ENCODE results near the gene CPNE7.
"Not testable (repeated sequence)": the region's sequence is repeated elsewhere in the genome, so short reads cannot be mapped to it uniquely, and the experiment has no call there.

Gene CPNE7

DNA sequence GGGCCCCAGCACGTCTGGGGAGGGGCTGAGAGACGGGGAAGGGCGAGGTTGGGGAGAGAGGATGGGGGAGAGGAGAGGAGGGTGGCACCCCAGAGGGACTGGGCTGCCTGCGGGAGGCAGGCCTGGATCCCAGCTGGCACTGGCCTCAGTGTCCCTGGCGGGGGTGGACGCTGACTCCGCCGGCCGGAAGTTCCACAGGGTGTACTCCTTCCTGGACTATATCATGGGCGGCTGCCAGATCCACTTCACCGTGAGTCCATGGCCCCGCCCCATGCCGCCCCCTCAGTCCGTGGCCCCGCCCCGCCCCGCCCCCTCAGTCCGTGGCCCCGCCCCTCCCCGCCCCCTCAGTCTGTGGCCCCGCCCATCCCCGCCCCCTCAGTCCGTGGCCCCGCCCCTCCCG is 11.3 kb downstream of the CPNE7 start:
- no peaks in the 10 kb centered on the region for H3K9me2 ChIP-seq (replicated peaks; ENCODE audit: control insufficient read depth, low read length)
- H3F3A ChIP-seq (ENCODE audit: control insufficient read depth, insufficient read depth), result peaks cover 3% of the 10 kb centered on the region; the same call in 1 of the 2 replicates
- H3K27ac ChIP-seq (ENCODE audit: low read depth, low read length), result no peak overlapping the region
- no peaks in the 10 kb centered on the region for H3K36me3 ChIP-seq (ENCODE audit: control insufficient read depth, low read length)
- no peaks in the 10 kb centered on the region for H3K27me3 ChIP-seq (ENCODE audit: control insufficient read depth, low read length)
- TF ChIP-seq, protein P1, sequence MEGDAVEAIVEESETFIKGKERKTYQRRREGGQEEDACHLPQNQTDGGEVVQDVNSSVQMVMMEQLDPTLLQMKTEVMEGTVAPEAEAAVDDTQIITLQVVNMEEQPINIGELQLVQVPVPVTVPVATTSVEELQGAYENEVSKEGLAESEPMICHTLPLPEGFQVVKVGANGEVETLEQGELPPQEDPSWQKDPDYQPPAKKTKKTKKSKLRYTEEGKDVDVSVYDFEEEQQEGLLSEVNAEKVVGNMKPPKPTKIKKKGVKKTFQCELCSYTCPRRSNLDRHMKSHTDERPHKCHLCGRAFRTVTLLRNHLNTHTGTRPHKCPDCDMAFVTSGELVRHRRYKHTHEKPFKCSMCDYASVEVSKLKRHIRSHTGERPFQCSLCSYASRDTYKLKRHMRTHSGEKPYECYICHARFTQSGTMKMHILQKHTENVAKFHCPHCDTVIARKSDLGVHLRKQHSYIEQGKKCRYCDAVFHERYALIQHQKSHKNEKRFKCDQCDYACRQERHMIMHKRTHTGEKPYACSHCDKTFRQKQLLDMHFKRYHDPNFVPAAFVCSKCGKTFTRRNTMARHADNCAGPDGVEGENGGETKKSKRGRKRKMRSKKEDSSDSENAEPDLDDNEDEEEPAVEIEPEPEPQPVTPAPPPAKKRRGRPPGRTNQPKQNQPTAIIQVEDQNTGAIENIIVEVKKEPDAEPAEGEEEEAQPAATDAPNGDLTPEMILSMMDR (IDR thresholded peaks at IDR 0.05; ENCODE audit: low read depth, low read length, poor library complexity, severe bottlenecking), result no peak
- TF ChIP-seq EZH2phosphoT487 (IDR thresholded peaks at IDR 0.05; ENCODE audit: borderline replicate concordance, low read length), result no peak
- no peak overlapping the region for H3K4me3 ChIP-seq (ENCODE audit: low read length)
- H3K79me2 ChIP-seq (ENCODE audit: control insufficient read depth, low read length), result no peaks in the 10 kb centered on the region
- no peak overlapping the region for H3K4me2 ChIP-seq (ENCODE audit: low read length)
- no peaks in the 10 kb centered on the region for H4K20me1 ChIP-seq (ENCODE audit: control insufficient read depth, insufficient read depth, low read depth, low read length)
- peaks cover 19% of the 10 kb centered on the region; the same call in 1 of the 2 replicates for H3K9me3 ChIP-seq (ENCODE audit: control insufficient read depth, insufficient read depth, low read length)
- no peaks in the 10 kb centered on the region for H3K4me1 ChIP-seq (ENCODE audit: control insufficient read depth, low read length)

DNA sequence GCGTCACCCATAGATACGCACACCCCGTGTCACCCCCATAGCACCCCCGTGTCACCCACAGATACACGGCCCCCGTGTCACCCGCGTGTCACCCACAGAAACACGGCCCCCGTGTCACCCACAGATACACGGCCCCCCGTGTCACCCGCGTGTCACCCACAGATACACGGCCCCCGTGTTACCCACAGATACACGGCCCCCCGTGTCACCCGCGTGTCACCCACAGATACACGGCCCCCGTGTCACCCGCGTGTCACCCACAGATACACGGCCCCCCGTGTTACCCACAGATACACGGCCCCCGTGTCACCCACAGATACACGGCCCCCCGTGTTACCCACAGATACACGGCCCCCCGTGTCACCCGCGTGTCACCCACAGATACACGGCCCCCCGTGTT is 12.1 kb downstream of the CPNE7 start:
- H4K20me1 ChIP-seq (ENCODE audit: control insufficient read depth, insufficient read depth, low read depth, low read length); H3K27me3 ChIP-seq (ENCODE audit: control insufficient read depth, low read length); H3K9me2 ChIP-seq (replicated peaks; ENCODE audit: control insufficient read depth, low read length); H3K4me1 ChIP-seq (ENCODE audit: control insufficient read depth, low read length); H3K4me3 ChIP-seq (ENCODE audit: low read length); H3K79me2 ChIP-seq (ENCODE audit: control insufficient read depth, low read length); H3K36me3 ChIP-seq (ENCODE audit: control insufficient read depth, low read length); H3K27ac ChIP-seq (ENCODE audit: low read depth, low read length); H3K4me2 ChIP-seq (ENCODE audit: low read length); H3F3A ChIP-seq (ENCODE audit: control insufficient read depth, insufficient read depth): not testable (repeated sequence)
- peaks cover 19% of the 10 kb centered on the region; the same call in 1 of the 2 replicates for H3K9me3 ChIP-seq (ENCODE audit: control insufficient read depth, insufficient read depth, low read length)

DNA sequence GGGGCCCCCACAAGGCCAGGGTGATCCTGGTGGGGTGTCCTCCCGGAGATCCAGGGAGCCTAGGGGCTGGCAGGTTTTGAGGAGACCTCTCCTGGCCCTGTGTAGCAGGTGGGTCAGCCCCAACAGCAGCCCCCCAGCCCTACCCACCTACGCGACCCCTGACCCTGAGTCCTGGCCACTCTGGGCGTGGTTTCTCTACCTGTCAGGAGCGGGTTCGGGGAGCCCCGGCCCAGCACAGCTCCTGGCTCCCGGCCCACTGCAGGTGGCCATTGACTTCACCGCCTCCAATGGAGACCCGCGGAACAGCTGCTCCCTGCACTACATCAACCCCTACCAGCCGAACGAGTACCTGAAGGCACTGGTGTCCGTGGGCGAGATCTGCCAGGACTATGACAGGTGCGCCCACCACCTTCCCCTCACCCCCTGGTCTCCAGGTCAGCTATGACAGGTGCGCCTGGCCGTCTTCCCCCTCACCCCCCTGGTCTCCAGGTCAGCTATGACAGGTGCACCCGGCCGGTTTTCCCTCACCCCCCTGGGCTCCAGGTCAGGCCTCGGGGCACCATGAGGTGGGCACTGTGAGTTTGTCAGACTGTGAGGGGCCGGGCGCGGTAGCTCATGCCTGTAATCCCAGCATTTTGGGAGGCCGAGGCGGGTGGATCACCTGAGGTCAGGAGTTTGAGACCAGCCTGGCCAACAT is 13.0 kb downstream of the CPNE7 start:
- peaks cover 19% of the 10 kb centered on the region; the same call in 1 of the 2 replicates for H3K9me3 ChIP-seq (ENCODE audit: control insufficient read depth, insufficient read depth, low read length)
- TF ChIP-seq, protein P1 (IDR thresholded peaks at IDR 0.05; ENCODE audit: low read depth, low read length, poor library complexity, severe bottlenecking), result no peak
- no peak for TF ChIP-seq EZH2phosphoT487 (IDR thresholded peaks at IDR 0.05; ENCODE audit: borderline replicate concordance, low read length)
- H3K27ac ChIP-seq (ENCODE audit: low read depth, low read length), result no peak overlapping the region
- no peaks in the 10 kb centered on the region for H4K20me1 ChIP-seq (ENCODE audit: control insufficient read depth, insufficient read depth, low read depth, low read length)
- H3K4me2 ChIP-seq (ENCODE audit: low read length), result no peak overlapping the region
- H3F3A ChIP-seq (ENCODE audit: control insufficient read depth, insufficient read depth), result peaks cover 3% of the 10 kb centered on the region; the same call in 1 of the 2 replicates
- H3K4me3 ChIP-seq (ENCODE audit: low read length), result no peak overlapping the region
- H3K36me3 ChIP-seq (ENCODE audit: control insufficient read depth, low read length), result no peaks in the 10 kb centered on the region
- no peaks in the 10 kb centered on the region for H3K9me2 ChIP-seq (replicated peaks; ENCODE audit: control insufficient read depth, low read length)
- no peaks in the 10 kb centered on the region for H3K4me1 ChIP-seq (ENCODE audit: control insufficient read depth, low read length)
- H3K27me3 ChIP-seq (ENCODE audit: control insufficient read depth, low read length), result no peaks in the 10 kb centered on the region
- H3K79me2 ChIP-seq (ENCODE audit: control insufficient read depth, low read length), result no peaks in the 10 kb centered on the region

DNA sequence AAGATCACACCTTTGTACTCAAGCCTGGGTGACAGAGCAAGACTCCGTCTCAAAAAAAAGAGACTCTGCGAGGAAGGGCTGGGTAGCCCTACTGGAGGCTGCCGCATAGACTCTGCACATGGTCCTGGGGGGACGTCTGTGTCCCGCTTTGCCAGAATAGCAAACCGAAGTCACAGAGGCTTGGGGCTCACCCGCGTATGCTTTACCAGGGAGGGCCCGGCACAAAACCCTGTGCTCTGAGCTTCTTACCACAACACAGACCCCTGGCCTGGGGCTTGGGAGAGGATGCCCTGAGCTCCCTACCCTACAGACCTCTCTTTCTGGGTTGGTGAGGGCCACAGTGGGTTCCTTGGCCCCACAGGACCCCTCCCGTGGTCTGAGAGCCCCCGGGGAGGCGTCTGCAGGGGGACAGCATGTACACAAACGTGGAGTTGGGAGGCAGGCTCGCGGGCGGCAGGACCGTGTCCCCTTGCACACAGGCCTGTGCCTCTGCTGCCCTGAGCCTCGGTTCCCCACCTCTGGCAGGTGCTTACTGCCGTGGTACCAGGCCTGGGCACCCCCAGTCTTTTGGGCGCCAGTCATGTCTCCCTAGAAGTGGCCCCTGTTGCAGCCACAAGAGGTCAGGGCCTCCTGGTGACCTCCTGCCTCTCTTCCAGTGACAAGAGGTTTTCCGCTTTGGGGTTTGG is 13.8 kb downstream of the CPNE7 start:
- no peak for TF ChIP-seq EZH2phosphoT487 (IDR thresholded peaks at IDR 0.05; ENCODE audit: borderline replicate concordance, low read length)
- TF ChIP-seq, protein P1 (IDR thresholded peaks at IDR 0.05; ENCODE audit: low read depth, low read length, poor library complexity, severe bottlenecking), result no peak
- Histone ChIP-seq H4K20me1 (ENCODE audit: control insufficient read depth, insufficient read depth, low read depth, low read length) (no peaks in the 10 kb centered on the region), H3F3A (ENCODE audit: control insufficient read depth, insufficient read depth) (peaks cover 3% of the 10 kb centered on the region; the same call in 1 of the 2 replicates), H3K4me3 (ENCODE audit: low read length) (no peak overlapping the region), H3K79me2 (ENCODE audit: control insufficient read depth, low read length) (no peaks in the 10 kb centered on the region), H3K9me3 (ENCODE audit: control insufficient read depth, insufficient read depth, low read length) (peaks cover 19% of the 10 kb centered on the region; the same call in 1 of the 2 replicates), H3K27ac (ENCODE audit: low read depth, low read length) (no peak overlapping the region), H3K27me3 (ENCODE audit: control insufficient read depth, low read length) (no peaks in the 10 kb centered on the region), H3K9me2 (replicated peaks; ENCODE audit: control insufficient read depth, low read length) (no peaks in the 10 kb centered on the region), H3K4me1 (ENCODE audit: control insufficient read depth, low read length) (no peaks in the 10 kb centered on the region), H3K36me3 (ENCODE audit: control insufficient read depth, low read length) (no peaks in the 10 kb centered on the region), H3K4me2 (ENCODE audit: low read length) (no peak overlapping the region)

Data from DOHH2 (cell line).